CD8-positive, alpha-beta memory T cell (primary cell): ENCODE results near the gene ADO. TPM values are rescaled to one million over a fixed set of nuclear protein-coding genes. Genes with fewer than 3 reads are reported as not detected.

ENCODE experiments used
- CTCF ChIA-PET: fragments of 350-600 bp; sonication (Branson Sonifier 250); formaldehyde crosslinking; loops from one replicate; lab custom pipeline; 2021; ENCODE audit warnings: antibody characterized with exemption; lab: Charles Lee
- POLR2A ChIA-PET: fragments of 350-600 bp; sonication (Branson Sonifier 250); formaldehyde crosslinking; loops from one replicate; lab custom pipeline; 2021; ENCODE audit warnings: antibody characterized with exemption; lab: Charles Lee
- DNase-seq, 5 donors: peaks; one replicate each; pipeline versions ENCODE4 v3.0.0 to v3.0.0-alpha.2; 2020 to 2022; ENCODE audit warnings: mixed read lengths in 1 of 5
- H3K27ac ChIP-seq: one replicate; pipeline ENCODE4 v1.7.0; 2013; ENCODE audit warnings: low read depth, mild to moderate bottlenecking, low read length, moderate library complexity
- H3K27me3 ChIP-seq: 2 replicates; pipeline ENCODE4 v1.7.0; 2013; ENCODE audit warnings: low read length, mild to moderate bottlenecking; ENCODE audit not compliant: insufficient read depth, poor library complexity, severe bottlenecking
- H3K36me3 ChIP-seq: 2 replicates; pipeline ENCODE4 v1.7.0; 2013; ENCODE audit warnings: mild to moderate bottlenecking, low read length, moderate library complexity; ENCODE audit not compliant: insufficient read depth
- H3K4me1 ChIP-seq: 2 replicates; pipeline ENCODE4 v1.7.0; 2013; ENCODE audit warnings: mild to moderate bottlenecking, low read length, moderate library complexity; ENCODE audit not compliant: insufficient read depth
- H3K4me3 ChIP-seq: 2 replicates; pipeline ENCODE4 v1.7.0; 2013; ENCODE audit warnings: mild to moderate bottlenecking, low read length
- H3K9me3 ChIP-seq: 2 replicates; pipeline ENCODE4 v1.7.0; 2013; ENCODE audit warnings: mild to moderate bottlenecking, low read length
- H3K27ac Mint-ChIP-seq, 8 donors: one replicate each; pipeline ENCODE4 v1.8.0; 2020 to 2021; ENCODE audit warnings: mixed read lengths in 8 of 8, mild to moderate bottlenecking in 6 of 8, inconsistent platforms in 3 of 8, moderate library complexity in 3 of 8
- H3K27me3 Mint-ChIP-seq, 2 donors: one replicate each; pipeline ENCODE4 v1.8.0; 2020 to 2021; ENCODE audit warnings: mixed read lengths in 2 of 2, mild to moderate bottlenecking in 1 of 2, moderate library complexity in 1 of 2
- H3K36me3 Mint-ChIP-seq, 3 donors: one replicate each; pipeline ENCODE4 v1.8.0; 2020 to 2021; ENCODE audit warnings: mixed read lengths in 3 of 3, inconsistent platforms in 1 of 3, mild to moderate bottlenecking in 1 of 3
- H3K4me1 Mint-ChIP-seq, 3 donors: one replicate each; pipeline ENCODE4 v1.8.0; 2020 to 2021; ENCODE audit warnings: mixed read lengths in 3 of 3, inconsistent platforms in 1 of 3, mild to moderate bottlenecking in 1 of 3
- H3K4me3 Mint-ChIP-seq, 7 donors: one replicate each; pipeline ENCODE4 v1.8.0; 2020 to 2021; ENCODE audit warnings: mixed read lengths in 7 of 7, mild to moderate bottlenecking in 6 of 7, moderate library complexity in 4 of 7, inconsistent platforms in 2 of 7
- H3K9me3 Mint-ChIP-seq, 5 donors: one replicate each; pipeline ENCODE4 v1.8.0; 2020 to 2022; ENCODE audit warnings: mixed read lengths in 5 of 5, mild to moderate bottlenecking in 3 of 5, moderate library complexity in 2 of 5, inconsistent platforms in 1 of 5
- polyA plus RNA-seq: library from polyadenylated mRNA; unstranded; fragments of 300-500 nt; fragmentation: Illumina TruSeq; gene quantifications from one replicate; pipeline ENCODE4 v1.2.3, GENCODE V29; 2021
- total RNA-seq, 2 experiments: library from RNA; stranded (reverse); gene quantifications; one replicate each; pipeline ENCODE4 v1.2.3, GENCODE V29; 2021

Gene ADO
- total and polyA plus RNA-seq, 3 experiments from 2014 or later, result 2.8 to 39.4 (median 38.4) TPM

GRCh38 chr10:62764011-62764410, 40.5 kb upstream of the ADO start:
- Mint-ChIP-seq H3K27ac (no peak overlapping the region), H3K9me3 (no peaks in the 10 kb centered on the region), H3K4me3 (no peak overlapping the region), H3K4me1 (peaks cover 9 to 11% (median 10%) of the 10 kb centered on the region in 3 donors), H3K27me3 (peaks cover 0 to 2% of the 10 kb centered on the region in 2 donors), H3K36me3 (no peaks in the 10 kb centered on the region)
- no peaks in the 10 kb centered on the region for H3K36me3 ChIP-seq
- H3K4me3 ChIP-seq, result no peak overlapping the region
- CTCF ChIA-PET, result interaction anchor here (2.8 kb wide), 1 partner anchor 15 kb away, joined by 8 read pairs; no protein-coding TSS in a partner anchor
- no peaks in the 10 kb centered on the region for H3K9me3 ChIP-seq
- no peak for DNase-seq
- POLR2A ChIA-PET, result no interaction called here
- H3K4me1 ChIP-seq, result peaks cover 4% of the 10 kb centered on the region
- no peaks in the 10 kb centered on the region for H3K27me3 ChIP-seq
- no peak overlapping the region for H3K27ac ChIP-seq

- H3K9me3 ChIP-seq, result no peaks in the 10 kb centered on the region
- H3K27ac ChIP-seq, result no peak overlapping the region
- peaks cover 9 to 11% (median 10%) of the 10 kb centered on the region in 3 donors for H3K4me1 Mint-ChIP-seq
- no peak overlapping the region for H3K4me3 Mint-ChIP-seq
- H3K4me1 ChIP-seq, result peaks cover 4% of the 10 kb centered on the region
- no peaks in the 10 kb centered on the region for H3K9me3 Mint-ChIP-seq
- H3K27me3 Mint-ChIP-seq, result peaks cover 0 to 2% of the 10 kb centered on the region in 2 donors
- no peak for DNase-seq
- ChIA-PET CTCF (no interaction called here), POLR2A (no interaction called here)
- peak overlapping the region in 1 of 8 donors; percentile 15 for H3K27ac Mint-ChIP-seq
- H3K4me3 ChIP-seq, result no peak overlapping the region
- H3K36me3 ChIP-seq, result no peaks in the 10 kb centered on the region
- no peaks in the 10 kb centered on the region for H3K27me3 ChIP-seq
- no peaks in the 10 kb centered on the region for H3K36me3 Mint-ChIP-seq
Measured at GRCh38 chr10:62765726-62766125, 38.8 kb upstream of the ADO start.

- DNase-seq, result no peak
- Histone ChIP-seq H3K27ac (no peak overlapping the region), H3K36me3 (no peaks in the 10 kb centered on the region), H3K27me3 (no peaks in the 10 kb centered on the region), H3K9me3 (no peaks in the 10 kb centered on the region), H3K4me3 (no peak overlapping the region), H3K4me1 (peaks cover 4% of the 10 kb centered on the region)
- ChIA-PET POLR2A (no interaction called here), CTCF (no interaction called here)
- Mint-ChIP-seq H3K4me1 (peaks cover 9 to 11% (median 10%) of the 10 kb centered on the region in 3 donors), H3K27ac (peak overlapping the region in 1 of 8 donors; percentile 7), H3K36me3 (no peaks in the 10 kb centered on the region), H3K4me3 (no peak overlapping the region), H3K9me3 (no peaks in the 10 kb centered on the region), H3K27me3 (peaks cover 0 to 2% of the 10 kb centered on the region in 2 donors)
Measured at GRCh38 chr10:62766386-62766785, 38.1 kb upstream of the ADO start.

- H3K27ac ChIP-seq, result no peak overlapping the region
- Mint-ChIP-seq H3K27me3 (peaks cover 3 to 8% of the 10 kb centered on the region in 2 donors), H3K4me1 (peaks cover 9 to 11% (median 10%) of the 10 kb centered on the region in 3 donors), H3K4me3 (no peak overlapping the region), H3K36me3 (no peaks in the 10 kb centered on the region), H3K27ac (no peak overlapping the region), H3K9me3 (no peaks in the 10 kb centered on the region)
- H3K4me3 ChIP-seq, result no peak overlapping the region
- H3K9me3 ChIP-seq, result no peaks in the 10 kb centered on the region
- ChIA-PET POLR2A (no interaction called here), CTCF (interaction anchor here (1.1 kb wide), 1 partner anchor 91 kb away, joined by 4 read pairs; no protein-coding TSS in a partner anchor)
- H3K36me3 ChIP-seq, result no peaks in the 10 kb centered on the region
- no peak for DNase-seq
- no peaks in the 10 kb centered on the region for H3K27me3 ChIP-seq
- H3K4me1 ChIP-seq, result peaks cover 4% of the 10 kb centered on the region
Measured at GRCh38 chr10:62769574-62770242, 34.8 kb upstream of the ADO start.

GRCh38 chr10:62772186-62772974, 32.1 kb upstream of the ADO start:
- no peak for DNase-seq
- Histone ChIP-seq H3K27ac (no peak overlapping the region), H3K4me1 (no peaks in the 10 kb centered on the region), H3K9me3 (no peaks in the 10 kb centered on the region), H3K4me3 (no peak overlapping the region), H3K36me3 (no peaks in the 10 kb centered on the region), H3K27me3 (no peaks in the 10 kb centered on the region)
- Mint-ChIP-seq H3K36me3 (no peaks in the 10 kb centered on the region), H3K27me3 (peaks cover 6 to 8% of the 10 kb centered on the region in 2 donors), H3K27ac (peak overlapping the region in 1 of 8 donors; percentile 13), H3K4me3 (no peak overlapping the region), H3K4me1 (peaks cover 0 to under 1% (median 0%) of the 10 kb centered on the region in 3 donors), H3K9me3 (no peaks in the 10 kb centered on the region)
- ChIA-PET POLR2A (no interaction called here), CTCF (no interaction called here)

- DNase-seq, result no peak
- H3K4me1 ChIP-seq, result peaks cover 15% of the 10 kb centered on the region
- peak overlapping the region in 4 of 8 donors; percentile 2 to 65 (median 44) for H3K27ac Mint-ChIP-seq
- H3K9me3 ChIP-seq, result no peaks in the 10 kb centered on the region
- H3K27ac ChIP-seq, result no peak overlapping the region
- H3K27me3 ChIP-seq, result no peaks in the 10 kb centered on the region
- ChIA-PET POLR2A (no interaction called here), CTCF (interaction anchor here (2.2 kb wide), 1 partner anchor 16 kb away, joined by 8 read pairs; no protein-coding TSS in a partner anchor)
- peaks cover 22 to 37% (median 24%) of the 10 kb centered on the region in 3 donors for H3K4me1 Mint-ChIP-seq
- no peaks in the 10 kb centered on the region for H3K36me3 Mint-ChIP-seq
- H3K4me3 ChIP-seq, result no peak overlapping the region
- no peaks in the 10 kb centered on the region for H3K36me3 ChIP-seq
- H3K27me3 Mint-ChIP-seq, result peaks cover 0 to 6% of the 10 kb centered on the region in 2 donors
- no peaks in the 10 kb centered on the region for H3K9me3 Mint-ChIP-seq
- no peak overlapping the region for H3K4me3 Mint-ChIP-seq
Measured at GRCh38 chr10:62778125-62778524, 26.4 kb upstream of the ADO start.

GRCh38 chr10:62779487-62780248, 24.9 kb upstream of the ADO start:
- peaks cover 22 to 37% (median 24%) of the 10 kb centered on the region in 3 donors for H3K4me1 Mint-ChIP-seq
- H3K27ac Mint-ChIP-seq, result peak overlapping the region; percentile 0 to 88 (median 56)
- CTCF ChIA-PET, result interaction anchor here (0.6 to 2.3 kb wide), 6 partner anchors 17 to 98 kb away, joined by 3 to 16 read pairs (median 4); partner anchors contain the start of gene EGR2

More at GRCh38 chr10:62779487-62780248, 24.9 kb upstream of the ADO start:
- peak; percentile 76 to 94 (median 85) for DNase-seq
- Histone ChIP-seq H3K9me3 (no peaks in the 10 kb centered on the region), H3K27ac (no peak overlapping the region), H3K27me3 (no peaks in the 10 kb centered on the region), H3K4me1 (peaks cover 15% of the 10 kb centered on the region), H3K4me3 (no peak overlapping the region), H3K36me3 (no peaks in the 10 kb centered on the region)
- H3K4me3 Mint-ChIP-seq, result peak overlapping the region in 4 of 7 donors; percentile 0 to 60 (median 37)
- H3K36me3 Mint-ChIP-seq, result peaks cover 0 to 12% (median 0%) of the 10 kb centered on the region in 3 donors
- POLR2A ChIA-PET, result interaction anchor here (0.6 to 1.4 kb wide), 11 partner anchors 11 to 354 kb away, joined by 3 to 9 read pairs (median 4); partner anchors contain the start of genes ADO and NRBF2
- peaks cover 0 to 8% (median under 1%) of the 10 kb centered on the region in 5 donors for H3K9me3 Mint-ChIP-seq
- H3K27me3 Mint-ChIP-seq, result peaks cover 0 to 6% of the 10 kb centered on the region in 2 donors
